IMR-90 (cell line): ENCODE results near the gene PTPRN2. TPM values are rescaled to one million over a fixed set of nuclear protein-coding genes. Genes with fewer than 3 reads are reported as not detected.

ENCODE experiments used
- ATAC-seq: fragments of 200-7000 bp; cut with Tn5 transposase; 2 replicates; pipeline ENCODE4 v1.9.1; 2020; ENCODE audit warnings: low read depth, mild to moderate bottlenecking, moderate library complexity
- BruUV-seq: library from RNA; stranded (reverse); fragments of 400-500 nt; replicated peaks from 2 replicates; lab custom pipeline; 2021; lab: Mats Ljungman, UMichigan
- CTCF ChIA-PET: fragments of 300-600 bp; formaldehyde crosslinking; extraction: SDS; loops from one replicate; lab custom pipeline; 2021; ENCODE audit warnings: antibody characterized with exemption; lab: Yijun Ruan, JAX
- POLR2A ChIA-PET: fragments of 300-600 bp; sonication (Branson Sonifier 250); formaldehyde crosslinking; loops from one replicate; lab custom pipeline; 2022; ENCODE audit warnings: antibody characterized with exemption; ENCODE audit not compliant: unreplicated experiment; lab: Charles Lee
- DNase-seq: peaks from one replicate; pipeline ENCODE4 v3.0.0; 2013
- H2AFZ ChIP-seq: replicated peaks from 2 replicates; pipeline ENCODE3; 2013; ENCODE audit warnings: low read length, mild to moderate bottlenecking; ENCODE audit not compliant: poor library complexity
- H2AK5ac ChIP-seq: 2 replicates; pipeline ENCODE4 v1.6.1; 2013; ENCODE audit warnings: low read depth, low read length, inconsistent platforms
- H2AK9ac ChIP-seq: replicated peaks from 2 replicates; pipeline ENCODE3; 2013; ENCODE audit warnings: mild to moderate bottlenecking, low read depth, low read length, moderate library complexity; ENCODE audit not compliant: poor library complexity
- H2BK120ac ChIP-seq: 2 replicates; pipeline ENCODE4 v1.6.1; 2013; ENCODE audit warnings: low read depth, low read length, inconsistent platforms
- H2BK15ac ChIP-seq: 3 replicates; pipeline ENCODE4 v1.6.1; 2013; ENCODE audit warnings: low read depth, low read length, inconsistent platforms
- H2BK20ac ChIP-seq: 2 replicates; pipeline ENCODE4 v1.6.1; 2013; ENCODE audit warnings: low read depth, mild to moderate bottlenecking, inconsistent platforms, low read length, moderate library complexity
- H2BK5ac ChIP-seq: 2 replicates; pipeline ENCODE4 v1.6.1; 2013; ENCODE audit warnings: mild to moderate bottlenecking, low read depth, low read length, inconsistent platforms; ENCODE audit not compliant: poor library complexity, severe bottlenecking
- H3K14ac ChIP-seq: replicated peaks from 2 replicates; pipeline ENCODE4 v1.6.1; 2013; ENCODE audit warnings: low read depth, low read length, inconsistent platforms
- H3K18ac ChIP-seq: 2 replicates; pipeline ENCODE4 v1.6.1; 2013; ENCODE audit warnings: low read depth, low read length, control low read depth
- H3K23ac ChIP-seq: 2 replicates; pipeline ENCODE4 v1.6.1; 2013; ENCODE audit warnings: low read depth, low read length, inconsistent platforms
- H3K27ac ChIP-seq: 2 replicates; pipeline ENCODE4 v1.5.1; 2013; ENCODE audit warnings: mild to moderate bottlenecking, control low read depth, low read length; ENCODE audit not compliant: insufficient read depth
- H3K27me3 ChIP-seq: 2 replicates; pipeline ENCODE4 v1.6.1; 2013; ENCODE audit warnings: low read length; ENCODE audit not compliant: control insufficient read depth, insufficient read depth
- H3K36me3 ChIP-seq: 2 replicates; pipeline ENCODE4 v1.6.1; 2013; ENCODE audit warnings: low read length, mixed read lengths; ENCODE audit not compliant: control insufficient read depth, insufficient read depth
- H3K4ac ChIP-seq: 2 replicates; pipeline ENCODE4 v1.6.1; 2013; ENCODE audit warnings: low read depth, low read length, inconsistent platforms
- H3K4me1 ChIP-seq: 2 replicates; pipeline ENCODE4 v1.6.1; 2013; ENCODE audit warnings: low read length, mixed read lengths; ENCODE audit not compliant: control insufficient read depth, insufficient read depth
- H3K4me2 ChIP-seq: 2 replicates; pipeline ENCODE4 v1.6.1; 2013; ENCODE audit warnings: low read depth, mild to moderate bottlenecking, control low read depth, low read length, moderate library complexity
- H3K4me3 ChIP-seq: 2 replicates; pipeline ENCODE4 v1.5.1; 2013; ENCODE audit warnings: low read depth, mild to moderate bottlenecking, control low read depth, low read length, moderate library complexity; ENCODE audit not compliant: insufficient read depth
- H3K56ac ChIP-seq: 2 replicates; pipeline ENCODE4 v1.6.1; 2013; ENCODE audit warnings: low read length, inconsistent platforms; ENCODE audit not compliant: insufficient read depth; ENCODE audit errors: extremely low read depth
- H3K79me1 ChIP-seq, 2 experiments: 2 replicates each; pipeline ENCODE4 v1.6.1; 2013; ENCODE audit warnings: low read length in 2 of 2, inconsistent platforms in 1 of 2, low read depth in 1 of 2
- H3K9ac ChIP-seq: 2 replicates; pipeline ENCODE4 v1.6.1; 2013; ENCODE audit warnings: low read depth, low read length, control low read depth
- H3K9me1 ChIP-seq: 2 replicates; pipeline ENCODE4 v1.6.1; 2013; ENCODE audit warnings: low read length, inconsistent platforms; ENCODE audit not compliant: insufficient read depth
- H3K9me3 ChIP-seq: 2 replicates; pipeline ENCODE4 v1.6.1; 2013; ENCODE audit warnings: low read length; ENCODE audit not compliant: control insufficient read depth, insufficient read depth
- H4K20me1 ChIP-seq: 2 replicates; pipeline ENCODE4 v1.6.1; 2013; ENCODE audit warnings: low read length, inconsistent platforms; ENCODE audit not compliant: insufficient read depth
- H4K5ac ChIP-seq: 2 replicates; pipeline ENCODE4 v1.6.1; 2013; ENCODE audit warnings: mild to moderate bottlenecking, low read depth, low read length, control low read depth
- H4K8ac ChIP-seq, 2 experiments: 2 replicates each; pipeline ENCODE4 v1.6.1; 2013; ENCODE audit warnings: low read depth in 2 of 2, low read length in 2 of 2, control low read depth in 1 of 2, inconsistent platforms in 1 of 2
- H4K91ac ChIP-seq: 2 replicates; pipeline ENCODE4 v1.6.1; 2013; ENCODE audit warnings: low read depth, low read length, inconsistent platforms; ENCODE audit not compliant: insufficient read depth
- BHLHE40 ChIP-seq: fragments of 150-350 bp; IDR thresholded peaks from 2 replicates; pipeline ENCODE4 v1.6.1; 2016; ENCODE audit warnings: mild to moderate bottlenecking, low read depth, low read length
- CEBPB ChIP-seq: IDR thresholded peaks from 2 replicates; pipeline ENCODE4 v1.6.1; 2012; ENCODE audit warnings: low read depth, low read length, improper control_type of control experiment
- CHD1 ChIP-seq: IDR thresholded peaks from 2 replicates; pipeline ENCODE4 v1.6.1; 2012; ENCODE audit warnings: low read depth, low read length, improper control_type of control experiment
- FOS ChIP-seq: fragments of 150-350 bp; IDR thresholded peaks from 2 replicates; pipeline ENCODE4 v1.6.1; 2016; ENCODE audit warnings: low read depth, low read length
- MAFK ChIP-seq: IDR thresholded peaks from 2 replicates; pipeline ENCODE4 v1.6.1; 2012; ENCODE audit warnings: low read depth, low read length, improper control_type of control experiment
- MAZ ChIP-seq: IDR thresholded peaks from 2 replicates; pipeline ENCODE4 v1.6.1; 2012; ENCODE audit warnings: low read depth, mild to moderate bottlenecking, low read length, improper control_type of control experiment, moderate library complexity, borderline replicate concordance
- MXI1 ChIP-seq: IDR thresholded peaks from 2 replicates; pipeline ENCODE4 v1.6.1; 2012; ENCODE audit warnings: low read depth, mild to moderate bottlenecking, low read length, moderate library complexity, borderline replicate concordance
- NFE2L2 ChIP-seq: fragments of 150-350 bp; IDR thresholded peaks from 2 replicates; pipeline ENCODE4 v1.6.1; 2016; ENCODE audit warnings: low read depth, mild to moderate bottlenecking, low read length
- RAD21 ChIP-seq: IDR thresholded peaks from 2 replicates; pipeline ENCODE4 v1.6.1; 2012; ENCODE audit warnings: low read length, improper control_type of control experiment
- RCOR1 ChIP-seq: IDR thresholded peaks from 2 replicates; pipeline ENCODE4 v1.6.1; 2012; ENCODE audit warnings: mild to moderate bottlenecking, low read length, improper control_type of control experiment; ENCODE audit not compliant: insufficient replicate concordance
- RFX5 ChIP-seq: IDR thresholded peaks from 2 replicates; pipeline ENCODE4 v1.8.0; 2012; ENCODE audit warnings: low read depth, mild to moderate bottlenecking, low read length, moderate library complexity
- SMC3 ChIP-seq: fragments of 150-350 bp; IDR thresholded peaks from 2 replicates; pipeline ENCODE4 v1.6.1; 2016; ENCODE audit warnings: low read depth, mild to moderate bottlenecking, antibody characterized with exemption, low read length, moderate library complexity
- USF2 ChIP-seq: fragments of 150-350 bp; IDR thresholded peaks from 2 replicates; pipeline ENCODE4 v1.6.1; 2017; ENCODE audit warnings: mild to moderate bottlenecking, antibody characterized with exemption, low read length, low read depth
- WGBS, 2 experiments: methylation state at CpG; one replicate each; pipeline versions ENCODE4 v1.1.5 to v1.1.7; 2013; ENCODE audit warnings: missing lambda C conversion rate in 2 of 2; ENCODE audit not compliant: insufficient read length in 1 of 2; ENCODE audit errors: extremely low coverage in 2 of 2; 5-methylcytosine and 5-hydroxymethylcytosine counted together
- dilution Hi-C: fragments of 300-500 bp; cut with HindIII; formaldehyde crosslinking; loops from one replicate; pipeline ENCODE4 v1.14.3; 2018; ENCODE audit warnings: low sequenced_read_pairs; ENCODE audit not compliant: unreplicated experiment
- in situ Hi-C: fragments of 300-500 bp; cut with MboI; formaldehyde crosslinking; loops from 3 replicates; pipeline ENCODE4 v1.14.3; 2019; ENCODE audit warnings: low sequenced_read_pairs, inconsistent platforms, mixed read lengths
- intact Hi-C: fragments of 100-400 bp; cut with micrococcal nuclease; formaldehyde crosslinking; loops from 2 replicates; pipeline ENCODE4 v1.10.0; 2022
- polyA plus RNA-seq, 3 experiments: library from polyadenylated mRNA; depleted of rRNA; stranded (reverse); fragments of >200 nt; gene quantifications; 2 replicates each; pipeline ENCODE4 v1.2.3, GENCODE V29; 2012; ENCODE audit warnings: low replicate concordance in 1 of 3
- total RNA-seq: library from RNA; depleted of rRNA; stranded (reverse); fragments of >200 nt; gene quantifications from 2 replicates; pipeline ENCODE4 v1.2.3, GENCODE V29; 2012
- TF ChIP-seq, protein P1 (sequence below): fragments of 150-350 bp; IDR thresholded peaks from 2 replicates; pipeline ENCODE4 v1.6.1; 2016; ENCODE audit warnings: low read depth, mild to moderate bottlenecking, low read length, moderate library complexity, borderline replicate concordance
- TF ChIP-seq, protein P2 (sequence below): conservative IDR thresholded peaks from 2 replicates; pipeline ENCODE4 v1.5.1; 2012; ENCODE audit warnings: mild to moderate bottlenecking, low read depth, low read length, improper control_type of control experiment

PTPRN2 gene
- total and polyA plus RNA-seq, 2 of the 4 experiments (the other 2 are of a cell fraction), result 0.03 TPM; not detected in 1

GRCh38 chr7:157654350-157654749 is 933.3 kb downstream of the PTPRN2 start:
- WGBS, 2 experiments, result 69% methylated on average over 7 of the region's 14 CpGs; no CpG with 5 or more reads in 1 of the 2 experiments
- Histone ChIP-seq H3K9ac (no peak overlapping the region), H4K8ac (no peak overlapping the region), H2AK9ac (no peak overlapping the region), H3K27ac (no peak overlapping the region), H3K14ac (no peak overlapping the region), H3K4me2 (no peak overlapping the region), H2BK20ac (no peak overlapping the region), H2BK5ac (no peak overlapping the region), H2BK120ac (no peak overlapping the region), H3K79me1 (no peaks in the 10 kb centered on the region), H2AFZ (no peak overlapping the region), H3K56ac (no peak overlapping the region), H3K36me3 (no peaks in the 10 kb centered on the region), H3K23ac (no peak overlapping the region), H2AK5ac (no peak overlapping the region), H4K20me1 (no peaks in the 10 kb centered on the region), H4K5ac (no peak overlapping the region), H3K9me3 (peaks cover 60% of the 10 kb centered on the region), H3K4me1 (no peaks in the 10 kb centered on the region), H3K9me1 (no peaks in the 10 kb centered on the region), H3K4me3 (no peak overlapping the region), H2BK15ac (no peak overlapping the region), H3K4ac (no peak overlapping the region), H4K91ac (no peak overlapping the region), H3K18ac (no peak overlapping the region), H3K27me3 (no peaks in the 10 kb centered on the region)
- dilution Hi-C loops, result no loop called here
- DNase-seq (no peak), ATAC-seq (no peak)
- no TSS peak for BruUV-seq
- intact Hi-C loops, result no loop called here
- ChIA-PET CTCF (no interaction called here), POLR2A (no interaction called here)
- in situ Hi-C loops, result no loop called here
- TF ChIP-seq, protein P1, sequence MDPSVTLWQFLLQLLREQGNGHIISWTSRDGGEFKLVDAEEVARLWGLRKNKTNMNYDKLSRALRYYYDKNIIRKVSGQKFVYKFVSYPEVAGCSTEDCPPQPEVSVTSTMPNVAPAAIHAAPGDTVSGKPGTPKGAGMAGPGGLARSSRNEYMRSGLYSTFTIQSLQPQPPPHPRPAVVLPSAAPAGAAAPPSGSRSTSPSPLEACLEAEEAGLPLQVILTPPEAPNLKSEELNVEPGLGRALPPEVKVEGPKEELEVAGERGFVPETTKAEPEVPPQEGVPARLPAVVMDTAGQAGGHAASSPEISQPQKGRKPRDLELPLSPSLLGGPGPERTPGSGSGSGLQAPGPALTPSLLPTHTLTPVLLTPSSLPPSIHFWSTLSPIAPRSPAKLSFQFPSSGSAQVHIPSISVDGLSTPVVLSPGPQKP, result no peak
- TF ChIP-seq MAFK (no peak), CEBPB (no peak), RCOR1 (no peak), MAZ (no peak), MXI1 (no peak), FOS (no peak), CHD1 (no peak), RAD21 (no peak), BHLHE40 (no peak), NFE2L2 (no peak), SMC3 (no peak), USF2 (no peak), RFX5 (no peak)
- TF ChIP-seq, protein P2, sequence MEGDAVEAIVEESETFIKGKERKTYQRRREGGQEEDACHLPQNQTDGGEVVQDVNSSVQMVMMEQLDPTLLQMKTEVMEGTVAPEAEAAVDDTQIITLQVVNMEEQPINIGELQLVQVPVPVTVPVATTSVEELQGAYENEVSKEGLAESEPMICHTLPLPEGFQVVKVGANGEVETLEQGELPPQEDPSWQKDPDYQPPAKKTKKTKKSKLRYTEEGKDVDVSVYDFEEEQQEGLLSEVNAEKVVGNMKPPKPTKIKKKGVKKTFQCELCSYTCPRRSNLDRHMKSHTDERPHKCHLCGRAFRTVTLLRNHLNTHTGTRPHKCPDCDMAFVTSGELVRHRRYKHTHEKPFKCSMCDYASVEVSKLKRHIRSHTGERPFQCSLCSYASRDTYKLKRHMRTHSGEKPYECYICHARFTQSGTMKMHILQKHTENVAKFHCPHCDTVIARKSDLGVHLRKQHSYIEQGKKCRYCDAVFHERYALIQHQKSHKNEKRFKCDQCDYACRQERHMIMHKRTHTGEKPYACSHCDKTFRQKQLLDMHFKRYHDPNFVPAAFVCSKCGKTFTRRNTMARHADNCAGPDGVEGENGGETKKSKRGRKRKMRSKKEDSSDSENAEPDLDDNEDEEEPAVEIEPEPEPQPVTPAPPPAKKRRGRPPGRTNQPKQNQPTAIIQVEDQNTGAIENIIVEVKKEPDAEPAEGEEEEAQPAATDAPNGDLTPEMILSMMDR, result no peak
